Measurements from ENCODE around the gene SLC25A48.
"Not testable (repeated sequence)": the region's sequence is repeated elsewhere in the genome, so short reads cannot be mapped to it uniquely, and the experiment has no call there.

SLC25A48 gene

GRCh38 chr5:135830384-135830700 is 4.1 kb upstream of the SLC25A48 start:
- no peak for FAIRE-seq

- no peak for FAIRE-seq
Observed at GRCh38 chr5:135830876-135831275, 3.6 kb upstream of the SLC25A48 start.

- FAIRE-seq: no peak
Observed at GRCh38 chr5:135831439-135831838, 3.0 kb upstream of the SLC25A48 start.

- no peak for FAIRE-seq
Observed at GRCh38 chr5:135831851-135832555, 2.5 kb upstream of the SLC25A48 start.

- FAIRE-seq: no peak
Observed at GRCh38 chr5:135832941-135833920, 1.2 kb upstream of the SLC25A48 start.

GRCh38 chr5:135833961-135834638 is 363 bp upstream of the SLC25A48 start:
- FAIRE-seq: no peak

GRCh38 chr5:135835766-135836165 is 1.3 kb downstream of the SLC25A48 start:
- no peak for FAIRE-seq

- not testable (repeated sequence) for FAIRE-seq
Observed at GRCh38 chr5:135838395-135838794, 3.9 kb downstream of the SLC25A48 start.

- FAIRE-seq: no peak
Observed at GRCh38 chr5:135839566-135839965, 5.1 kb downstream of the SLC25A48 start.

GRCh38 chr5:135840959-135841358 is 6.5 kb downstream of the SLC25A48 start:
- FAIRE-seq: no peak

GRCh38 chr5:135842737-135843136 is 8.3 kb downstream of the SLC25A48 start:
- FAIRE-seq: no peak

- FAIRE-seq: no peak
Observed at GRCh38 chr5:135843571-135844337, 9.3 kb downstream of the SLC25A48 start.

- FAIRE-seq: no peak
Observed at GRCh38 chr5:135846311-135846710, 11.8 kb downstream of the SLC25A48 start.

GRCh38 chr5:135847976-135848375 is 13.5 kb downstream of the SLC25A48 start:
- no peak for FAIRE-seq

GRCh38 chr5:135850231-135850630 is 15.8 kb downstream of the SLC25A48 start:
- FAIRE-seq: no peak

- no peak for FAIRE-seq
Observed at GRCh38 chr5:135850671-135851070, 16.2 kb downstream of the SLC25A48 start.

- FAIRE-seq: no peak
Observed at GRCh38 chr5:135851186-135851914, 16.9 kb downstream of the SLC25A48 start.

GRCh38 chr5:135851915-135852845 is 17.7 kb downstream of the SLC25A48 start:
- FAIRE-seq: no peak

GRCh38 chr5:135857630-135858311 is 23.3 kb downstream of the SLC25A48 start:
- FAIRE-seq: no peak

GRCh38 chr5:135859186-135859585 is 24.7 kb downstream of the SLC25A48 start:
- not testable (repeated sequence) for FAIRE-seq

Data from A204.1 (cell line).